GM21825 (cell line): Measurements from ENCODE around the gene TLCD3B.
"Not testable (repeated sequence)": the region's sequence is repeated elsewhere in the genome, so short reads cannot be mapped to it uniquely, and the experiment has no call there.

Experiments used
- ATAC-seq: cut with Tn5 transposase; IDR thresholded peaks from one replicate; pipeline ENCODE4 v1.9.1; 2021; ENCODE audit warnings: mild to moderate bottlenecking, moderate library complexity; ENCODE audit not compliant: unreplicated experiment

The TLCD3B gene

GRCh38 chr16:30063278-30063892, 32.3 kb upstream of the TLCD3B start:
- no peak for ATAC-seq

GRCh38 chr16:30060836-30061554, 29.9 kb upstream of the TLCD3B start:
- no peak for ATAC-seq

- ATAC-seq = no peak
Measured at GRCh38 chr16:30060346-30060745, 29.3 kb upstream of the TLCD3B start.

DNA sequence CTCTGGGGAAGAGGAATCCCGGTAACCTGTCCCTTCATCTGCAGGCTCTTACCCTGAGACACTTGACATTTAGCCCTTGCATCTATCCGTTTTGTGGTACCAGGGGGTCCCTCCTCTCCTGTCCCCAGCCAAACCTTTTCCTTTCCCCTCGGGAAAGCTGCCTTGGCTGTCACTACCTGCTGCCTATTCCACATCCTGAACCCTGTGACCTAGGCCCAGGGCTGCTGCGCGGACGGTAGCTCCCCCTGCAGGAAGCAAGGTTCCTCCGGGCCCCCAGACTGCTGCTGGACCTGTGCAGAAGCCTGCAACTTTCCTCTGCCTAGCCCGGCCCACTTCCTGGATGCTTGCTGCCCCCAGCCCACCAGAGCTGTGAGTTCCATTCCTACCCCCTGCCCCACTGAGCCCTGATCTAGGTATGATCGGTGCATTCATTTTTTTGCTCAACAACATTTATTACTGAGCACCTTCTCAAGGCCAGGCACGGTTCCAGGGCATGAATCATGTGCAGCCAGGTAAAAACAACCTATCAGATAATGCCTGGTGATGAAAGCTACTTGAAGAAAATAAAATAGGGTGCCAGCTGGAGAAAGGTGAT, 24.0 kb upstream of the TLCD3B start:
- ATAC-seq = no peak

- ATAC-seq = no peak
Measured at GRCh38 chr16:30054451-30054850, 23.4 kb upstream of the TLCD3B start.

DNA sequence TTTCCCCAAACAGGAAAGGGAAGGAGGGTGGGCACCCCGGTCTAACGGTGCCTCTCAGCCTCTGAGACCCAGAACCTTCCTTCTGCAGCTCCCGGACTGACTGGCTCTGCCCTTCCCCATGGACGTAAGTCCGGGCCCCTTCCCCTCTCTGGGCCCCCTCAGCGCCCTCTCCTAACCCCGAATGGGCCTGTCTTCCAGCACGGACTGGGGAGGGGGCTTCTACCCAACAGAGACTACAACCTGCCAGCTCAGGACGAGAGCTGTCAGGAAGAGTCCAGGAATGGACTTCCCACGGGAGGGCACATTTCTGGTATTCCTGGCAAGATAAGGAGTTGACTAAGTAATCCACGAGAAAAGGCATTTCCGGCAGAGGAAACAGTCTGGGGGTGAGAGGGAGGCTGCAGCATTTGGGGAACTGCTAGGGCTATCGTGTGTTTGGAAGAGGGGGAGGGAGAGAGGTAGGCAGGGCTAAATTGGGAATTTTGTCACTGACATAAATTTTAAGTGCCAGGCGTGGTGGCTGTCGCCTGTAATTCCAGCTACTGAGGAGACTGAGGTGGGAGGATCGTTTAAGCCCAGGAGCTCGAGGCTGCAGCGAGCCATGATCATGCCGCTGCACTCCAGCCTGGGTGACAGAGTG, 22.4 kb upstream of the TLCD3B start:
- ATAC-seq = no peak

GRCh38 chr16:30052671-30053372, 21.8 kb upstream of the TLCD3B start:
- peak; percentile 60 for ATAC-seq

GRCh38 chr16:30051518-30051917, 20.4 kb upstream of the TLCD3B start:
- ATAC-seq = no peak

DNA sequence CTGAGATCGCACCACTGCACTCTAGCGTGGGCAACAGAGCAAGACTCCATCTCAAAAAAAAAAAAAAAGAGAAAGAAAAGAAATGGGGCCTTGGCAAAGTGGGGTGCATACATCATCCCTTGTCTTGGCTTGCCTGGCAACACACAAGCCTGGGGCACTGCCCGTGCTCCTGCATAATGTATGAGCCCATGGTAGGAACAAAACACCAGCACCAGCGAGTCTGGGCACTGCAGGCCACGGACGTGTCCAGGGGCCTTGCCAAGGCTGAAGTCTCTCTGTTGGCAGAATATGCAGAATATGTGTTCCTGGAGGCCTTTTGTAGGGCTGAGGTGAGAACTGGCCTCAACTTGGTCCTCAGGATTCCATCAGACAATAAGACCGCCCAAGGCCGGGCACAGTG, 18.8 kb upstream of the TLCD3B start:
- ATAC-seq = no peak

DNA sequence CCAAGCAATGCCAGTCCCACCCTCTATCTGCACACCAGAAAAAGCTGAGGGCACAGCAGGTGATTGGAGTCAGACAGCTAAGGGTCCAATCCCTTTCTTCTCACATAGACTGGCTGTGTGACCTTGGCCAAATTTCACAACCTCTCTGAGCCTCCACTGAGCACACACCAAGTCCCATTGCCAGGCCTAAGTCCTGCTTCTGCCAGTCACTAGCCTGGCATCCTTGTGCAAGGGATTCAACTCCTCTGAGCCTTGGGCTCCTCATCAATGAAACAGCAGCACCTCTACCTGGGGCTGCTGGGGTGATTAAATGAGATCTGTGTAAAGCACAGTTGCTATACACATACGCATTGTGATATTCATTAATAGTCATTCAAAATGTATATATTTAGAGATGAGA, 15.5 kb upstream of the TLCD3B start:
- no peak for ATAC-seq

DNA sequence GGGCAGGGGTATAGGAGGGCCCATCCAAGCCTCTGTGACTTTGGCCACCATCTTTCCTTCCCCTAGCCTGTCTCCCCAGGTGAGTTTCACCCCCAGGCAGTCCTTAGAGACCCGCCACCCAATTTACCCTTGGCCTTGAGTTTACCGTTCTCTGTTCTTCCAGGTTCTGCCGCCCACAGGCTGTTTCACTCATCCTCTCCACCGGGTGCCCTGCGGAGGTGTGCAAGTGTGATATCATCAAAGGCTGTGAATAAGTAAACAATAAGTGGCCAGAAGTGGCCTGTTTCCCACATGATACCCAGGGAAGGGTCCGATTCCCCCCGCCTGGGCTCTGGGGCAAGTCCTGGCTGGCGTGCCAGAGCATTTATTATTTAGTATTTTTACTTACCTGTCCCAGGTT, 15.1 kb upstream of the TLCD3B start:
- ATAC-seq = no peak

- no peak for ATAC-seq
Measured at GRCh38 chr16:30041841-30042240, 10.8 kb upstream of the TLCD3B start.

GRCh38 chr16:30040690-30041089, 9.6 kb upstream of the TLCD3B start:
- not testable (repeated sequence) for ATAC-seq

- no peak for ATAC-seq
Measured at GRCh38 chr16:30040221-30040620, 9.2 kb upstream of the TLCD3B start.

DNA sequence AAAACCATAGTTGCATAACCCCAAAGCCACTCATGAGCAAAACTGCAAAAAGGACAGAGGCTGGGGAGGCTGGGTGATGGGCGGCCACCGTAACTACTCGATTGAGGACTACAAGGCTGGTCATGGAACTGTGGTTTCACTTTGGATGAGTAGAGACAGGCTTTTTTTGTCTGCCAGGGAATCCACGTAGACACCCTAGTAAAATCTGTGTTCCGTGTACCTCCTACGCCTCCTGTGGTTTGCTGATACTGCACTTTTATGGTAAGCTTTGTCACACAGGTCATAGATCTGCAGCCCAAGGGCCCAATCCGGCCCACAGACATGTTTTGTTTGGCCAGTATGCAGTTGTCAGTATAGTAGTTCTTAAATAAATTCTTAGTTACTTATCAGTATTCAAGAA, 2.2 kb upstream of the TLCD3B start:
- ATAC-seq = no peak

DNA sequence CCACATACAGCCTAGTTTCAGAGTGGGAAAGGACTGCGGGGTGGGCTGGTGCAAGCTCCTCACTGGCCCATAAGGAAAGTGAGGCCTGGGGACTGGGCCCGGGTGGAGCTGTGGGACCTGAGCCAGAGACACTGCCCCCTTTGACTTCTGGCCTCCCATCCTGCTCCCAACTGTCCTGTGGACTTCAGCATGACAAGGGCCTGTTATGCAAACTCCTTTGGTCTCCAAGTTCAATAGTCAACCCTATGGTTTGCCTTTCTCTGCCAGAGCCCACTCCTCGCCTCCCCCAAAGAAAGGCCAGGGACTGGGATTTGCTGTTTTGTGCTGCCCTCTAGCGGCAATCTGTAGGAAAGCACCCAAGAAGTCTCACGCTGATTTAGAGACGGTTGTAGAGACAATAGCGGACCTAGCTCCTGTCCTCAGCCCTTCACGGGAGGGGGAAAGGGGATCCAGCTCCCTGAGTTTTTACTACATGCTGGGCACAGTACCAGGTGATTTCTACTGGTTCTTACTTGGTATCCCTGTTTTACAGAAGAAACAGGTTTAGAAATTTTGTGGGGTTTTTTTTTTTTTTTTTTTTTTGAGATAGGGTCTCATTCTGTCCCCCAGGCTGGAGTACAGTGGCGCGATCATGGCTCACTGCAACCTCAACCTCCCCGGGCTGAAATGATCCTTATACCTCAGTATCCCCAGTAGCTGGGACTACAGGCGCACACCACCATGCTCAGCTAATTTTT, 1.2 kb upstream of the TLCD3B start:
- ATAC-seq = no peak

DNA sequence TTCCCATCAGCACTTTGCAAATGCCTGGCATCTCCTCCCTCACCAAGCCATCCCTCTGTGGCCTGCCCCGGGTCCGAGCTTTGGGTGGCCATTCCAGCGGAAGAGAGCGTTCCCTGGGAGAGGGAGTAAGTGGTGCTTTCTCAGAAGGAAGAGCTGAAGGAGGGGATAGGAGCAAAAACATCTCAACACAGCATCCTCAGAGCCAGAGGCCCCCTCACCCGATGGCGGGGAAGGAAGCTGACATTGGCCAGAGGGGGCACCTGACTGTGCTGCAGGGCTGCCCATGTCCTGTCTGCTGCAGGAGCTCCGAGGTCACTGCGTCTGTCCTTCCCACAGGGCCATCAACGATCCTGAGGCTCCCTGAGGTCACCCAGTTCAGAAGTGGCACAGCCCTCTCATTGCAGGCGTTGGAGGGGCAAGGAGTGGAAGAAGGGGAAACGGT, 427 bp upstream of the TLCD3B start:
- no peak for ATAC-seq

- ATAC-seq = no peak
Measured at GRCh38 chr16:30030011-30030685, 923 bp downstream of the TLCD3B start.

- no peak for ATAC-seq
Measured at GRCh38 chr16:30028438-30029076, 2.5 kb downstream of the TLCD3B start.
